Measurements from ENCODE around the gene ZNF709. TPM values are rescaled to one million over a fixed set of nuclear protein-coding genes. Genes with fewer than 3 reads are reported as not detected.
"Not testable (repeated sequence)": the region's sequence is repeated elsewhere in the genome, so short reads cannot be mapped to it uniquely, and the experiment has no call there.

Gene ZNF709
- total RNA-seq, 1 experiment from 2014 or later = not detected

- BruUV-seq (replicated peaks); POLR2A ChIA-PET: not testable (repeated sequence)
Measured at GRCh38 chr19:12430726-12431299, 53.8 kb downstream of the ZNF709 start.

GRCh38 chr19:12425888-12426274 lies 58.7 kb downstream of the ZNF709 start:
- Histone ChIP-seq H3K4me2 (ENCODE audit: low read length) (no peak overlapping the region), H3K9ac (ENCODE audit: low read length) (no peak overlapping the region), H3K27me3 (ENCODE audit: insufficient read depth, low read length) (no peaks in the 10 kb centered on the region), H3K9me2 (ENCODE audit: insufficient read depth) (no peaks in the 10 kb centered on the region), H3K36me3 (ENCODE audit: control insufficient read depth in 1 of 2, insufficient read depth in 2 of 2, low read length in 2 of 2) (peaks cover under 1 to 3% of the 10 kb centered on the region in 2 experiments; a peak in 2 of 4 replicates), H3K9me3 (ENCODE audit: control insufficient read depth in 1 of 2, insufficient read depth in 1 of 2, low read depth in 1 of 2, low read length in 2 of 2) (peaks cover 6 to 10% of the 10 kb centered on the region in 2 experiments; a peak in 2 of 4 replicates), H2AFZ (ENCODE audit: low read depth, low read length, poor library complexity, severe bottlenecking) (no peak overlapping the region), H3K79me2 (ENCODE audit: insufficient read depth, low read length) (no peaks in the 10 kb centered on the region), H3K4me3 (replicated peaks in 1 of 2; ENCODE audit: low read depth in 1 of 2, low read length in 2 of 2) (no peak overlapping the region), H4K20me1 (ENCODE audit: insufficient read depth) (no peaks in the 10 kb centered on the region), H3K27ac (ENCODE audit: low read depth, low read length) (no peak overlapping the region), H3K4me1 (ENCODE audit: control insufficient read depth in 1 of 2, insufficient read depth in 2 of 2, low read length in 2 of 2) (no peaks in the 10 kb centered on the region)
- no TSS peak for BruUV-seq (replicated peaks)
- RAD21 ChIA-PET (ENCODE audit: low non-redundant PET in 1 of 2, low total read pairs in 2 of 2, uncharacterized antibody in 2 of 2, unreplicated experiment in 2 of 2) = no interaction called here
- CTCF ChIA-PET = no interaction called here
- POLR2A ChIA-PET = no interaction called here
- ATAC-seq = no peak
- intact Hi-C loops (cut with micrococcal nuclease) = no loop called here
- DNase-seq (ENCODE audit: low read depth, low spot score) = no peak
- no peak for TF ChIP-seq RAD21 (IDR thresholded peaks at IDR 0.05; ENCODE audit: low read depth)
- TF ChIP-seq JUND (IDR thresholded peaks at IDR 0.05) = no peak
- TF ChIP-seq CTCF (IDR thresholded peaks at IDR 0.05 in 2 of 3, conservative IDR thresholded peaks at IDR 0.05 in 1 of 3; ENCODE audit: borderline replicate concordance in 1 of 3, insufficient read depth in 1 of 3, low read depth in 2 of 3, low read length in 2 of 3) = no peak
- TF ChIP-seq REST (IDR thresholded peaks at IDR 0.05; ENCODE audit: low read depth) = no peak
- TF ChIP-seq SP1 (IDR thresholded peaks at IDR 0.05; ENCODE audit: low read depth) = no peak
- TF ChIP-seq MAX (IDR thresholded peaks at IDR 0.05) = no peak
- TF ChIP-seq POLR2A (IDR thresholded peaks at IDR 0.05; ENCODE audit: borderline replicate concordance, extremely low read depth, insufficient read depth, insufficient read length) = no peak
- TF ChIP-seq ZFX (IDR thresholded peaks at IDR 0.05) = no peak
- TF ChIP-seq YY1 (IDR thresholded peaks at IDR 0.05; ENCODE audit: extremely low read depth, insufficient replicate concordance, low read depth, low read length) = no peak
- no peak for TF ChIP-seq POLR2AphosphoS5 (IDR thresholded peaks at IDR 0.05; ENCODE audit: low read depth, low read length)
- no peak for TF ChIP-seq CEBPB (IDR thresholded peaks at IDR 0.05; ENCODE audit: low read depth)
- no peak for TF ChIP-seq ELF1 (IDR thresholded peaks at IDR 0.05; ENCODE audit: borderline replicate concordance, low read depth)
- TF ChIP-seq EZH2phosphoT487 (IDR thresholded peaks at IDR 0.05; ENCODE audit: borderline replicate concordance) = no peak
- no peak for TF ChIP-seq ZNF274 (IDR thresholded peaks at IDR 0.05; ENCODE audit: low read depth, low read length)
- no peak for TF ChIP-seq FOSL1 (IDR thresholded peaks at IDR 0.05; ENCODE audit: low read depth)

More at GRCh38 chr19:12430726-12431299, 53.8 kb downstream of the ZNF709 start:
- H3K27ac ChIP-seq (ENCODE audit: low read depth, low read length); CTCF ChIA-PET; ATAC-seq; H3K27me3 ChIP-seq (ENCODE audit: insufficient read depth, low read length); H4K20me1 ChIP-seq (ENCODE audit: insufficient read depth); H2AFZ ChIP-seq (ENCODE audit: low read depth, low read length, poor library complexity, severe bottlenecking); H3K4me1 ChIP-seq (ENCODE audit: control insufficient read depth in 1 of 2, insufficient read depth in 2 of 2, low read length in 2 of 2); intact Hi-C loops (cut with micrococcal nuclease); H3K9me2 ChIP-seq (ENCODE audit: insufficient read depth); RAD21 ChIA-PET (ENCODE audit: low non-redundant PET in 1 of 2, low total read pairs in 2 of 2, uncharacterized antibody in 2 of 2, unreplicated experiment in 2 of 2); H3K9ac ChIP-seq (ENCODE audit: low read length); H3K4me3 ChIP-seq (replicated peaks in 1 of 2; ENCODE audit: low read depth in 1 of 2, low read length in 2 of 2); H3K36me3 ChIP-seq (ENCODE audit: control insufficient read depth in 1 of 2, insufficient read depth in 2 of 2, low read length in 2 of 2); DNase-seq (ENCODE audit: low read depth, low spot score); H3K79me2 ChIP-seq (ENCODE audit: insufficient read depth, low read length); H3K4me2 ChIP-seq (ENCODE audit: low read length): not testable (repeated sequence)
- H3K9me3 ChIP-seq (ENCODE audit: control insufficient read depth in 1 of 2, insufficient read depth in 1 of 2, low read depth in 1 of 2, low read length in 2 of 2) = peaks cover 4 to 18% of the 10 kb centered on the region in 2 experiments; a peak in 3 of 4 replicates
- TF ChIP-seq ZNF274 (IDR thresholded peaks at IDR 0.05; ENCODE audit: low read depth, low read length) = peak; percentile 45
